ENCODE data around the gene RETREG2.

Gene RETREG2

DNA sequence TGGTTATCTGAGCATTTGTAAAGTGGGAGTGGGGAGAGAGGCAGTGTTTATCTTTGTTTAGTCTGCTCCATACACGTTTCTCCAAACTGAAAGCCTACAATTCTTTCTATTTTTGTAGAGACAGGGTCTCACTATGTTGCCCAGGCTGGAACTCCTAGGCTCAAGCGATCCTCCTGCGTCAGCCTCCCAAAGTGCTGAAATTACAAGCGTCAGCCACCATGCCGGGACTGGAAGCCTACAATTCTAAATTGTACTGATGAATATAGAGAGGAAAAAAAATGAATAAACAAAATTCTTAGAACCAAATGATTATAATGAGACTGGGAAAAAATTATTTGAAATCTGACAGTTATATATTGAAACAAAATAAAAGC lies 27.1 kb downstream of the RETREG2 start:
- Histone ChIP-seq H3K9ac (ENCODE audit: low read length) (no peak overlapping the region), H3K27me3 (ENCODE audit: control insufficient read depth, insufficient read depth, low read length) (no peaks in the 10 kb centered on the region), H3K36me3 (ENCODE audit: control insufficient read depth, insufficient read depth, low read length) (peaks cover 6% of the 10 kb centered on the region), H3K9me3 (ENCODE audit: control insufficient read depth, low read length) (no peaks in the 10 kb centered on the region), H3K4me1 (ENCODE audit: control insufficient read depth, insufficient read depth, low read length) (peaks cover 19% of the 10 kb centered on the region), H3K4me3 (ENCODE audit: low read length) (no peak overlapping the region)

DNA sequence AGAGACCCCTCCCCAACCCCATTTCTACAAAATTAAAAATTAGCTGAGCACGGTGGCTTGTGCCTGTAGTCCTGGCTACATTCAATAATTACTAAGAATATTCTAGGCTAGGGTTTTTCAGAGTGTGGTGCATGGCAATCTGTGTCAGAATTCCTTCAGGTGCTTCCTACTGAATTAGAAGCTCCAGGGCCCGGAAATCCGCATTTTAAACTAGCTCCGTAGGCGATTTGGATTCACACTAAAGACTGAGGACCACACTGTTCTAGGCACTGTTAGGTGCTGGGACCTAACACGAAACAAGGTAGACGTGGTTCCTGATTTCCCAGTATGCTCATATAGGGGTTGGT lies 27.9 kb downstream of the RETREG2 start:
- H3K27me3 ChIP-seq (ENCODE audit: control insufficient read depth, insufficient read depth, low read length): no peaks in the 10 kb centered on the region
- peak overlapping the region; percentile 52 for H3K4me3 ChIP-seq (ENCODE audit: low read length)
- H3K9me3 ChIP-seq (ENCODE audit: control insufficient read depth, low read length): no peaks in the 10 kb centered on the region
- peak overlapping the region; percentile 98 for H3K9ac ChIP-seq (ENCODE audit: low read length)
- peaks cover 19% of the 10 kb centered on the region for H3K4me1 ChIP-seq (ENCODE audit: control insufficient read depth, insufficient read depth, low read length)
- peaks cover 6% of the 10 kb centered on the region for H3K36me3 ChIP-seq (ENCODE audit: control insufficient read depth, insufficient read depth, low read length)

DNA sequence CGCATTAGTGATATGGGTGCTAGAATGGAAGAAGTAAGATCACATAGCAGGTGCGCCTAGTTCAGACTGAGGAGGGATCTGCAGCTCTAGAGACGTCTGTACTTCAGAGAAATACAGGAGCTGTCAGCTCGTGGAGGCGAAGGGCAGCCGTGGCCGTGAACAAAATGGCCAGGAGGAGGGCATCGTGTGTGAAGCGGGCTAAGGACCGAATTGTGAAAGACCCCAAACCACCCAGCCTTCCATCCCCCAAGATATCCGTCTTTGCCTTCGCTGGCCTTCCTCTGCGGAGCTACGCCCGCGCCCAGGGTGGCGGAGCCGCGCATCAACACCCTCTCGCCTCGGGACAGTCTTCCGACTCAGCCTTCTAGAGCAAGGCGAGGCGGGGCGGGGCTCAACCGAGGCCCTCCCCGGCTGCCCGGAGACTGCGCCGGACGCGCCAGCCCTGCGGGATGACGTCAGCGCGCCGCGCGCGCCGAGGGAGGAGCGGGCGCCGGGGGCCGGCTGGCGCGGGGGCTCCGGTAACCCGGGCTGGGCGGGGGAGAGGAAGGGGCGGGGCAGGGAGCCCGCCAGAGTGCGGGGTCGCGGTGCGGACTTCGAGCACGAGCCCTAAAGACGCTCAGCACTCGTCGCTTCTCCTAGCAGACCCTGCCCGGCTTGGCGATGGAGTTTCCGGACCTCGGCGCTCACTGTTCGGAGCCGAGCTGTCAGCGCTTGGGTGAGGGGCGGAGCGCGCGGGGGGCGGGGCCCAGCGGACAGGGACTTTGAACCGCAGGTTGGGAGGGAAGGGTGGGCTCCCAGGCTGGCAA lies 28.5 kb downstream of the RETREG2 start, which contains the start of gene ZFAND2B:
TSS of gene ZFAND2B (plus strand) at position 455 of the 806 bp plus-strand sequence. CDS start at position 661, 206 bp downstream.
- Histone ChIP-seq H3K9ac (ENCODE audit: low read length) (peak within 1 kb of the TSS; percentile 98), H3K9me3 (ENCODE audit: control insufficient read depth, low read length) (no peaks in the 10 kb centered on the region), H3K4me3 (ENCODE audit: low read length) (peak within 1 kb of the TSS; percentile 52), H3K27me3 (ENCODE audit: control insufficient read depth, insufficient read depth, low read length) (no peaks in the 10 kb centered on the region), H3K4me1 (ENCODE audit: control insufficient read depth, insufficient read depth, low read length) (peaks cover 19% of the 10 kb centered on the region), H3K36me3 (ENCODE audit: control insufficient read depth, insufficient read depth, low read length) (peaks cover 6% of the 10 kb centered on the region)

DNA sequence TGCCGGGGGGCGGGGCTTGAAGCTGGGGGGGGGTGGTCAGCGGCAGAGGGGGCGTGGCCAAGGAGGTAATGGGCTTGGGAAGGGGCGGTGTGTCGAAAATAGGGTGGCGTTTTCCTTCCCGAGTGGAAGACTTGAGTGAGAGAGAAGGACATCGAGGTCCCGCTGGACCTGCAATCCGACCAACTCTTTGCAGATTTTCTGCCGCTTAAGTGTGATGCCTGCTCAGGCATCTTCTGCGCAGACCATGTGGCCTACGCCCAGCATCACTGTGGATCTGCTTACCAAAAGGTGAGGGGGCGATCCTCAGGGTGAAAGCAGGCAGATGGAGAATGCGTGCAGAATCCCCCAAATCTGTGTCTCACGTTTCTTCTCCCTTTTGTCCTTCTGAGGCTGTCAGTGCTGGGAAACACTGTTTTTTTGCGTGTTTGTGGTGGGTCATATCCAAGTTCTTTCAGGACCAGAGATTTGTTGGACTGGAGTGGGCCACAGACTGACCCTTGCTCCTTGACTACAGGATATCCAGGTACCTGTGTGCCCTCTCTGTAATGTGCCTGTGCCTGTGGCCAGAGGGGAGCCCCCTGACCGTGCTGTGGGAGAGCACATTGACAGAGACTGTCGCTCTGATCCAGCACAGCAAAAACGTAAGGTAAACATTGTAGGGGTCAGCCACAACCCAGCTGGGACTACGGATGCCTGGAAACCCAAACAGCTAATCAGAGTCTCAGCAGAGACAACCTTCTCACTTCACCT lies 29.2 kb downstream of the RETREG2 start:
- H3K9ac ChIP-seq (ENCODE audit: low read length): peak overlapping the region; percentile 98
- H3K27me3 ChIP-seq (ENCODE audit: control insufficient read depth, insufficient read depth, low read length): no peaks in the 10 kb centered on the region
- H3K4me1 ChIP-seq (ENCODE audit: control insufficient read depth, insufficient read depth, low read length): peaks cover 19% of the 10 kb centered on the region
- H3K9me3 ChIP-seq (ENCODE audit: control insufficient read depth, low read length): no peaks in the 10 kb centered on the region
- peak overlapping the region; percentile 52 for H3K4me3 ChIP-seq (ENCODE audit: low read length)
- peaks cover 6% of the 10 kb centered on the region for H3K36me3 ChIP-seq (ENCODE audit: control insufficient read depth, insufficient read depth, low read length)

DNA sequence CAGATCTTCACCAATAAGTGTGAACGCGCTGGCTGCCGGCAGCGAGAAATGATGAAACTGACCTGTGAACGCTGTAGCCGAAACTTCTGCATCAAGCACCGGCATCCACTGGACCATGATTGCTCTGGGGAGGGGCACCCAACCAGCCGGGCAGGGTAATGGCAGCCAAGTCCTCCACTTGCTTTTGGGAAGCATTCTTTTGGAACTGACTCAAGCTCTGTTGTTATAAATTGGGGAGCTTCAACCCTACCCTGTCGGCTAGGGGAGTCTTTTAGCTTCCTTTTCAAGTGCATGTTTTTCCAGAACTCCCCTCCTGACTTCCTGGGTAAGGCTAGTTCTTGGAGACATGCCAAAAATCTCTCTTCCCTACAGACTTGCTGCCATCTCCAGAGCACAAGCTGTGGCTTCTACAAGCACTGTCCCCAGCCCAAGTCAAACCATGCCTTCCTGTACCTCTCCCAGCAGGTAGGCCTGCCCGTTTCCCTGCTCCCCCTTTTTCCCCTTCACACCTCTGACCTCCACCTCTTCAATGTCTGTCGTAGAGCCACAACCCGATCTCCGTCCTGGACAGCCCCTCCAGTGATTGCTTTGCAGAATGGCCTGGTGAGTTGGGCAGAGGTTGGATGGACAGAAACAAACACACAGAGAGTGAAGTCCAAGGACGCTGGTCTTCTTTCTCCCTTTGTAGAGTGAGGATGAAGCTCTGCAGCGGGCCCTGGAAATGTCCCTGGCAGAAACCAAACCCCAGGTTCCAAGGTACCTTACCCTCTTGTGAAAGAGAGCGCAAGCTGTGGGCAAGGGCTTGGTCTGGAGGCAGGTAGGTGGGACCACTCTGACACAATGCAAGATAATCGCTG lies 30.0 kb downstream of the RETREG2 start:
- Histone ChIP-seq H3K4me3 (ENCODE audit: low read length) (peak overlapping the region; percentile 52), H3K36me3 (ENCODE audit: control insufficient read depth, insufficient read depth, low read length) (peaks cover 6% of the 10 kb centered on the region), H3K9ac (ENCODE audit: low read length) (no peak overlapping the region), H3K27me3 (ENCODE audit: control insufficient read depth, insufficient read depth, low read length) (no peaks in the 10 kb centered on the region), H3K4me1 (ENCODE audit: control insufficient read depth, insufficient read depth, low read length) (peaks cover 19% of the 10 kb centered on the region), H3K9me3 (ENCODE audit: control insufficient read depth, low read length) (no peaks in the 10 kb centered on the region)

DNA sequence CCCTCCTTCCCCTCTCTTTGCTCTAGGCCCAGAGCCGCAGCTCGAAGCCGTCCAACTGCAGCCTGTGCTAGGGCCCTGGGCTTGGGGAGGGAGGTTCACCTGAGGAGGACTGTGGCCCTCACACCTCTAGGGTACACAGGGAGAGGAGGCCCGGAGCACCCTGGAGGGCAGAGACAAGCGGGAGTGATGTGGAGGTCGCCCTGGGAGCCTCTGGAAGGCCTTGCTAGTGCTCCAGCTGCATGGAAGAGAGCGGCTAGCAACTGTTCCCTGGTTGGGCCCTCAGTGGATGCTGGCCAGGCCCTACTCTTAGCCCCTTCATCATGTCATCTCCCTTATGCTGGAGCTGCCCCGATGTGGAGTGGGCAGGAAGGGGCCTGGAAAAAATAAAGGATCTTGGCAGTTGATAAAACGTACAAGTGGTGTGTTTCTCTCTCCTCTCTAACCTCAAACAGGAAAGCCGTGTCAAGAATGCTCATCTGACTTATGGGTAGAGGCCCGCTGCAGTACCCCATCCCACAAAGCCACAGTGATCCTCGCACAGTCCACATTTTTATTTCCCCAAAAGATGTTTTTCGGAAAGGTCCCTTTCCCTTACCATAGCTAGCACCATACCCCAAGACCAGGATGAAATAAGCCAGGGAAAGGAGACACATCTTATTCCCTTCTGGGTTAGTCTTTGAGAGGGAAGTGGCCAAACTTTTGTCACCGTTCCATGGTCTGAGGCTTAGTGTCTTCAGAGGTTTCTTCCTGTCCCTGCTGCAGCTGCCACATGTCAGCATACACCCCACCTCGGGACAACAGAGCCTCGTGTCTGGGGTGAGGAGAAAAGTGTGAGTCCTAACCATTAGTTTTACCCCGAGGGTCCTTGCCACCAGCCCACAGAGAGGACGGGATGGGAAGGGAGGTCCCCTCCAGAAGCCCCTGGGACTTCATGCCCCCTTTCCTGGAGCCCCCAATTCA lies 31.4 kb downstream of the RETREG2 start:
- Histone ChIP-seq H3K9ac (ENCODE audit: low read length) (no peak overlapping the region), H3K36me3 (ENCODE audit: control insufficient read depth, insufficient read depth, low read length) (peaks cover 6% of the 10 kb centered on the region), H3K4me1 (ENCODE audit: control insufficient read depth, insufficient read depth, low read length) (peaks cover 19% of the 10 kb centered on the region), H3K9me3 (ENCODE audit: control insufficient read depth, low read length) (no peaks in the 10 kb centered on the region), H3K27me3 (ENCODE audit: control insufficient read depth, insufficient read depth, low read length) (no peaks in the 10 kb centered on the region), H3K4me3 (ENCODE audit: low read length) (no peak overlapping the region)

DNA sequence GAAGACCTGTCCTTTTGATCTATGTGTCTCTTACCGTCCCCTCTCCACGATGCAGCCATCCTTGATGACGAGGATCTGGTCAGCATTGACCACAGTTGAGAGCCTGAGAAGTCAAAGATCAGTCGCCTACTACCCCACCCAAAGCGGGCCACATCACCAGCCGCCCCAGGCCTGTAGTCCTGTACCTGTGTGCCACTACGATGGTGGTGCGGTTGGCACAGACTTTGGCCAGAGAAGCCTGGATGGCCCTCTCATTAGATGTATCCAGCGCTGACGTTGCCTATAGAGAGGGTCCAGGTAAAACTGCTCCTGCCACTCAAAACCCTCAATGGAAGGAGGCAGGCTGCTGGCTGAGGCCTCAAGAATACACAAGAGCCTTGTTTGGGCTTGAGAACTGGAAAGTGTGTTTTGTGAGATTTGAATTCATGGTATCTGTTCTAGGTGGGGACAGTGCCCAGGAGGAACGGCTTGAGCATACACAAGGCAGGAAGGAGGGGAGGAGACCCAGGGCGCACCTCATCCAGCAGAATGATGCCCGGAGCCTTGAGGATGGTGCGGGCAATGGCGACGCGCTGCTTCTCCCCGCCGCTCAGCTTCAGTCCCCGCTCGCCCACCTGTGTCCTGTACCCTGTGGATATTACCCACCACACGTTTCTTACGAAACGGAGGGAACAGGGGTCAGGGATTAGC lies 32.3 kb downstream of the RETREG2 start:
- Histone ChIP-seq H3K27me3 (ENCODE audit: control insufficient read depth, insufficient read depth, low read length) (no peaks in the 10 kb centered on the region), H3K9me3 (ENCODE audit: control insufficient read depth, low read length) (no peaks in the 10 kb centered on the region), H3K4me1 (ENCODE audit: control insufficient read depth, insufficient read depth, low read length) (peaks cover 19% of the 10 kb centered on the region), H3K9ac (ENCODE audit: low read length) (no peak overlapping the region), H3K36me3 (ENCODE audit: control insufficient read depth, insufficient read depth, low read length) (peaks cover 6% of the 10 kb centered on the region), H3K4me3 (ENCODE audit: low read length) (no peak overlapping the region)

DNA sequence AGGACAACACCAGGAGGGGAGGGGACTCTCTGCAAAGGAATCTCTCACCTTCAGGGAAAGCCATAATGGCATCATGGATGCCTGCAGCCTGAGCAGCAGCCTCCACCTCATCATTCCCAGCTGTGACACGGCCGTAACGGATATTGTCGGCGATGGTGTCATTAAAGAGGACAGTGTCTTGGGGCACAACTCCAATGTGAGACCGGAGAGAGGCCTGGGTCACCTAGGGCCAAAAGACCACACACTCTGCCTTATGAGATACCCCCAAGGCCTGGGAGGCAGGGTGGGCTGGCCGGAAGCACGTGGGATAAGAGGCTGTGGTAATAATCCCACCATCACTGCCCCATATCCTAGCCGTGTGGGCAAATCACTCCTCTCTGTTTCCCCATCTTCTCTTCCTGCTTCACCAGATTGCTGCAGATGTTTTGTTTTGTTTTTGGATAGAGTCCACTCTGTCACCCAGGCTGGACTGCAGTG lies 32.8 kb downstream of the RETREG2 start:
- no peak overlapping the region for H3K4me3 ChIP-seq (ENCODE audit: low read length)
- H3K9me3 ChIP-seq (ENCODE audit: control insufficient read depth, low read length): no peaks in the 10 kb centered on the region
- no peak overlapping the region for H3K9ac ChIP-seq (ENCODE audit: low read length)
- H3K4me1 ChIP-seq (ENCODE audit: control insufficient read depth, insufficient read depth, low read length): peaks cover 19% of the 10 kb centered on the region
- no peaks in the 10 kb centered on the region for H3K27me3 ChIP-seq (ENCODE audit: control insufficient read depth, insufficient read depth, low read length)
- peaks cover 6% of the 10 kb centered on the region for H3K36me3 ChIP-seq (ENCODE audit: control insufficient read depth, insufficient read depth, low read length)

DNA sequence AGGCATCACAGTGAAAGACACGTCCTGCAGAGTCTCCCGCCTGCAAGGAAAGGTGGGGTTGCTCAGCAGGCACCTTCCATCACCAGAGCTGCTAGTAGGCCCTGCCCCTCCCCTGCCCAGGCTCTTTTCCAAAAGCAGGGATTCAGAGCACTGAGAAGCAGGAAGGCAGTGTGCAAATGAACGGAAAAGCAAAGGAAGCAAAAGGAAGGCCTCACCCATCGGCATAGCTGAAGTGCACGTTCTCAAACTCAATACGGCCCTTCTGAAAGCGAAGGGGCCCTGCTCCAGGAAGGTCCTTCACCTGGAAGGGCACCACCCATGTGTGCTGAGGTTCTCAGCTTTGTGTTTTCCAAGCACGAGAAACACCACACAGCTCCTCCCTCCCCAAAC lies 34.9 kb downstream of the RETREG2 start:
- Histone ChIP-seq H3K9ac (ENCODE audit: low read length) (no peak overlapping the region), H3K36me3 (ENCODE audit: control insufficient read depth, insufficient read depth, low read length) (peaks cover 6% of the 10 kb centered on the region), H3K4me1 (ENCODE audit: control insufficient read depth, insufficient read depth, low read length) (peaks cover 23% of the 10 kb centered on the region), H3K9me3 (ENCODE audit: control insufficient read depth, low read length) (no peaks in the 10 kb centered on the region), H3K4me3 (ENCODE audit: low read length) (no peak overlapping the region), H3K27me3 (ENCODE audit: control insufficient read depth, insufficient read depth, low read length) (no peaks in the 10 kb centered on the region)

DNA sequence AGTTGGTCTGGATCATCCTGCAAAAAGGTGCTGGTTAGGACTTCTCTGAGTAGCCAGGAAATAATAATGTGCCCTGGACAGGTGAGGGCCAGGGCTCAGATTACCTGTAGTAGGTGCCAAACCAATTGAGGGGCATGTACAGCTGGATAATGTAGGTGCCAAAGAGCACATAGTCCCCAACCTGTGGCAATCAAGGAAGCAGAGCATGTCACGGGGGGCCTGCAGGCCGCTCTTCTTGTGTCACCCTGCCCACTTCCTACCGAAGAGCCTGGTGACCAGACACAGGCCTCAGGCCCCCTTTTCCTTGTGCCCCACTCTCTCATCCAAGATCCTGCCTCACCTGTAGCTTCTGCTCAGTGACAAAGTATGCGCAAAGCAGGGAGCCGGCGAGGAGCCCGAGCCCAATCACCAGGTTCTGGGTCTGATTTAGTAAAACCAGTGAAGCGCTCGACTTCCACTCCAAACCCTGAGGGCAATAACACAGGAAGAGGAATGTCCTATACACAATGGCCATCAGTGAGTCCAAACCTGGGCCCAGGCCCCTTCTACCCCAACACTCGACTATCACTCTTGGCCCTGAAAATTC lies 35.5 kb downstream of the RETREG2 start:
- no peak overlapping the region for H3K9ac ChIP-seq (ENCODE audit: low read length)
- no peaks in the 10 kb centered on the region for H3K9me3 ChIP-seq (ENCODE audit: control insufficient read depth, low read length)
- peaks cover 6% of the 10 kb centered on the region for H3K36me3 ChIP-seq (ENCODE audit: control insufficient read depth, insufficient read depth, low read length)
- no peak overlapping the region for H3K4me3 ChIP-seq (ENCODE audit: low read length)
- peaks cover 23% of the 10 kb centered on the region for H3K4me1 ChIP-seq (ENCODE audit: control insufficient read depth, insufficient read depth, low read length)
- H3K27me3 ChIP-seq (ENCODE audit: control insufficient read depth, insufficient read depth, low read length): no peaks in the 10 kb centered on the region

Data from mucosa of stomach (tissue), 1 donor.